IgD-negative memory B cell (primary cell): Measurements from ENCODE around the gene MRPL28. TPM values are rescaled to one million over a fixed set of nuclear protein-coding genes. Genes with fewer than 3 reads are reported as not detected.
"Not testable (repeated sequence)": the region's sequence is repeated elsewhere in the genome, so short reads cannot be mapped to it uniquely, and the experiment has no call there.

Experiments
- H3K27ac Mint-ChIP-seq, 3 donors: one replicate each; pipeline ENCODE4 v1.8.0; 2020 to 2022; ENCODE audit warnings: mild to moderate bottlenecking in 3 of 3, mixed read lengths in 3 of 3, moderate library complexity in 1 of 3
- H3K27me3 Mint-ChIP-seq: one replicate; pipeline ENCODE4 v1.8.0; 2021; ENCODE audit warnings: mixed read lengths
- H3K36me3 Mint-ChIP-seq: one replicate; pipeline ENCODE4 v1.8.0; 2020; ENCODE audit warnings: mild to moderate bottlenecking, mixed read lengths
- H3K4me1 Mint-ChIP-seq, 3 donors: one replicate each; pipeline ENCODE4 v1.8.0; 2020 to 2022; ENCODE audit warnings: mixed read lengths in 3 of 3, mild to moderate bottlenecking in 1 of 3
- H3K4me3 Mint-ChIP-seq, 4 donors: one replicate each; pipeline ENCODE4 v1.8.0; 2020 to 2022; ENCODE audit warnings: mild to moderate bottlenecking in 4 of 4, mixed read lengths in 4 of 4, moderate library complexity in 3 of 4
- H3K9me3 Mint-ChIP-seq, 3 donors: one replicate each; pipeline ENCODE4 v1.8.0; 2020 to 2021; ENCODE audit warnings: mixed read lengths in 3 of 3, mild to moderate bottlenecking in 1 of 3
- polyA plus RNA-seq: library from polyadenylated mRNA; unstranded; fragments of 300-500 nt; fragmentation: Illumina TruSeq; gene quantifications from one replicate; pipeline ENCODE4 v1.2.3, GENCODE V29; 2021

The MRPL28 gene
- polyA plus RNA-seq, 1 donor from 2014 or later: 69.8 TPM

GRCh38 chr16:371515-372301 lies 1.4 kb upstream of the MRPL28 start:
- Mint-ChIP-seq H3K27me3 (no peaks in the 10 kb centered on the region), H3K27ac (peak overlapping the region in 1 of 3 donors; percentile 58), H3K36me3 (peaks cover 3% of the 10 kb centered on the region), H3K4me1 (peaks cover 4 to 10% (median 7%) of the 10 kb centered on the region in 3 donors), H3K4me3 (peak overlapping the region in 3 of 4 donors; percentile 57 to 82 (median 62)), H3K9me3 (no peaks in the 10 kb centered on the region)

GRCh38 chr16:370979-371514 lies 709 bp upstream of the MRPL28 start:
- Mint-ChIP-seq H3K36me3 (peaks cover 3% of the 10 kb centered on the region), H3K27me3 (no peaks in the 10 kb centered on the region), H3K9me3 (no peaks in the 10 kb centered on the region), H3K27ac (peak overlapping the region; percentile 41 to 95 (median 77)), H3K4me1 (peaks cover 4 to 10% (median 7%) of the 10 kb centered on the region in 3 donors), H3K4me3 (peak overlapping the region; percentile 81 to 97 (median 91))

GRCh38 chr16:369866-370436 lies 387 bp downstream of the MRPL28 start:
- Mint-ChIP-seq H3K4me3 (peak overlapping the region; percentile 49 to 97 (median 66)), H3K9me3 (no peaks in the 10 kb centered on the region), H3K36me3 (peaks cover 3% of the 10 kb centered on the region), H3K27ac (peak overlapping the region in 2 of 3 donors; percentile 77 to 95), H3K27me3 (no peaks in the 10 kb centered on the region), H3K4me1 (peaks cover 4 to 10% (median 7%) of the 10 kb centered on the region in 3 donors)

GRCh38 chr16:369275-369865 lies 968 bp downstream of the MRPL28 start:
- Mint-ChIP-seq H3K4me3 (peak overlapping the region; percentile 49 to 68 (median 52)), H3K27ac (no peak overlapping the region), H3K27me3 (no peaks in the 10 kb centered on the region), H3K4me1 (peaks cover 4 to 10% (median 7%) of the 10 kb centered on the region in 3 donors), H3K9me3 (no peaks in the 10 kb centered on the region), H3K36me3 (peaks cover 3% of the 10 kb centered on the region)

GRCh38 chr16:368388-369158 lies 1.8 kb downstream of the MRPL28 start:
- H3K27ac Mint-ChIP-seq: no peak overlapping the region

GRCh38 chr16:367333-367903 lies 2.9 kb downstream of the MRPL28 start:
- H3K36me3 Mint-ChIP-seq: peaks cover 3% of the 10 kb centered on the region
- peak overlapping the region in 2 of 4 donors; percentile 65 to 83 for H3K4me3 Mint-ChIP-seq
- no peaks in the 10 kb centered on the region for H3K27me3 Mint-ChIP-seq
- H3K4me1 Mint-ChIP-seq: peaks cover 4 to 10% (median 7%) of the 10 kb centered on the region in 3 donors
- no peaks in the 10 kb centered on the region for H3K9me3 Mint-ChIP-seq
- peak overlapping the region in 1 of 3 donors; percentile 77 for H3K27ac Mint-ChIP-seq

More at GRCh38 chr16:368388-369158, 1.8 kb downstream of the MRPL28 start:
- Mint-ChIP-seq H3K4me1 (peaks cover 4 to 10% (median 7%) of the 10 kb centered on the region in 3 donors), H3K27me3 (no peaks in the 10 kb centered on the region), H3K4me3 (no peak overlapping the region), H3K9me3 (no peaks in the 10 kb centered on the region), H3K36me3 (peaks cover 3% of the 10 kb centered on the region)

- Mint-ChIP-seq H3K27me3 (peaks cover 4% of the 10 kb centered on the region), H3K4me1 (peaks cover 7 to 11% (median 9%) of the 10 kb centered on the region in 3 donors), H3K27ac (peak overlapping the region in 1 of 3 donors; percentile 77), H3K36me3 (peaks cover 3% of the 10 kb centered on the region), H3K9me3 (no peaks in the 10 kb centered on the region), H3K4me3 (peak overlapping the region in 2 of 4 donors; percentile 22 to 65)
Observed at GRCh38 chr16:366476-366875, 3.9 kb downstream of the MRPL28 start.

- Mint-ChIP-seq H3K4me3 (no peak overlapping the region), H3K9me3 (no peaks in the 10 kb centered on the region), H3K4me1 (peaks cover 3 to 8% (median 5%) of the 10 kb centered on the region in 3 donors), H3K36me3 (no peaks in the 10 kb centered on the region), H3K27ac (no peak overlapping the region), H3K27me3 (peaks cover 4% of the 10 kb centered on the region)
Observed at GRCh38 chr16:364595-365491, 5.5 kb downstream of the MRPL28 start.

GRCh38 chr16:363766-364490 lies 6.4 kb downstream of the MRPL28 start:
- no peaks in the 10 kb centered on the region for H3K9me3 Mint-ChIP-seq
- no peaks in the 10 kb centered on the region for H3K36me3 Mint-ChIP-seq
- peaks cover 3 to 5% (median 4%) of the 10 kb centered on the region in 3 donors for H3K4me1 Mint-ChIP-seq
- no peak overlapping the region for H3K4me3 Mint-ChIP-seq
- peaks cover 4% of the 10 kb centered on the region for H3K27me3 Mint-ChIP-seq
- no peak overlapping the region for H3K27ac Mint-ChIP-seq

GRCh38 chr16:363110-363765 lies 7.1 kb downstream of the MRPL28 start:
- H3K27ac Mint-ChIP-seq: no peak overlapping the region
- H3K9me3 Mint-ChIP-seq: no peaks in the 10 kb centered on the region

GRCh38 chr16:362702-362999 lies 7.7 kb downstream of the MRPL28 start:
- not testable (repeated sequence) for H3K27ac Mint-ChIP-seq, H3K36me3 Mint-ChIP-seq, H3K4me3 Mint-ChIP-seq, H3K27me3 Mint-ChIP-seq, H3K4me1 Mint-ChIP-seq, H3K9me3 Mint-ChIP-seq

More at GRCh38 chr16:363110-363765, 7.1 kb downstream of the MRPL28 start:
- Mint-ChIP-seq H3K4me3 (no peak overlapping the region), H3K4me1 (peaks cover 3 to 5% (median 4%) of the 10 kb centered on the region in 3 donors), H3K27me3 (peaks cover 4% of the 10 kb centered on the region), H3K36me3 (no peaks in the 10 kb centered on the region)

- H3K4me1 Mint-ChIP-seq: peaks cover 3 to 5% (median 4%) of the 10 kb centered on the region in 3 donors
- no peaks in the 10 kb centered on the region for H3K36me3 Mint-ChIP-seq
- H3K27ac Mint-ChIP-seq: peak overlapping the region in 1 of 3 donors; percentile 67
- H3K9me3 Mint-ChIP-seq: no peaks in the 10 kb centered on the region
- peak overlapping the region in 1 of 4 donors; percentile 82 for H3K4me3 Mint-ChIP-seq
- H3K27me3 Mint-ChIP-seq: peaks cover 4% of the 10 kb centered on the region
Observed at GRCh38 chr16:361872-362701, 8.3 kb downstream of the MRPL28 start.
